ENCODE results near the gene RTN4RL1. TPM values are rescaled to one million over a fixed set of nuclear protein-coding genes. Genes with fewer than 3 reads are reported as not detected.

The RTN4RL1 gene
- total RNA-seq, 1 donor from 2014 or later, result not detected

DNA sequence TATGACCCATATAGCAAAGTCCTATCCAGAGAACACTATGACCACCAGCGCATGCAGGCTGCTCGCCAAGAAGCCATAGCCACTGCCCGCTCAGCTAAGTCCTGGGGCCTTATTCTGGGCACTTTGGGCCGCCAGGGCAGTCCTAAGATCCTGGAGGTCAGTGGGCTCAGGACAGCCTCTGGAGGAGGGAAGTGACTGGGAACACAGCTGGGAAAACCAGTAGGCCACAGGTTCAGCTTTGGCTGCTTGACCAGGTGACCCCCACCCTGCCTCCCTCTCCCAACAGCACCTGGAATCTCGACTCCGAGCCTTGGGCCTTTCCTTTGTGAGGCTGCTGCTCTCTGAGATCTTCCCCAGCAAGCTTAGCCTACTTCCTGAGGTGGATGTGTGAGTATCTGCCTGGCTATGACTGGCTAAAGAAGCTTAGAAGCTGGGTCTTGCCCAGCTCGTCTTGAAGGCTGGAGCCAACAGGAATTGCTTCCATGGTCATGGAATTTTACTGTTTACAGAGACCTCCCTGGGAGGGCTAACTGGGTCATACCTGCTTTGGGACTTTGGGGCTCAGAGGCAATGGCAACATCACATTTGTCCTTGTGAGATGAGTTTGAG lies 15.2 kb upstream of the RTN4RL1 start:
- DNase-seq (ENCODE audit: low read depth), result no peak
- Histone ChIP-seq H3K27me3 (ENCODE audit: control insufficient read depth, insufficient read depth, low read length) (no peaks in the 10 kb centered on the region), H3K36me3 (ENCODE audit: control insufficient read depth, insufficient read depth, low read length) (peaks cover 3% of the 10 kb centered on the region), H3K4me3 (ENCODE audit: low read depth, low read length) (no peak overlapping the region)
- TF ChIP-seq, protein P1, sequence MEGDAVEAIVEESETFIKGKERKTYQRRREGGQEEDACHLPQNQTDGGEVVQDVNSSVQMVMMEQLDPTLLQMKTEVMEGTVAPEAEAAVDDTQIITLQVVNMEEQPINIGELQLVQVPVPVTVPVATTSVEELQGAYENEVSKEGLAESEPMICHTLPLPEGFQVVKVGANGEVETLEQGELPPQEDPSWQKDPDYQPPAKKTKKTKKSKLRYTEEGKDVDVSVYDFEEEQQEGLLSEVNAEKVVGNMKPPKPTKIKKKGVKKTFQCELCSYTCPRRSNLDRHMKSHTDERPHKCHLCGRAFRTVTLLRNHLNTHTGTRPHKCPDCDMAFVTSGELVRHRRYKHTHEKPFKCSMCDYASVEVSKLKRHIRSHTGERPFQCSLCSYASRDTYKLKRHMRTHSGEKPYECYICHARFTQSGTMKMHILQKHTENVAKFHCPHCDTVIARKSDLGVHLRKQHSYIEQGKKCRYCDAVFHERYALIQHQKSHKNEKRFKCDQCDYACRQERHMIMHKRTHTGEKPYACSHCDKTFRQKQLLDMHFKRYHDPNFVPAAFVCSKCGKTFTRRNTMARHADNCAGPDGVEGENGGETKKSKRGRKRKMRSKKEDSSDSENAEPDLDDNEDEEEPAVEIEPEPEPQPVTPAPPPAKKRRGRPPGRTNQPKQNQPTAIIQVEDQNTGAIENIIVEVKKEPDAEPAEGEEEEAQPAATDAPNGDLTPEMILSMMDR (IDR thresholded peaks at IDR 0.05; ENCODE audit: insufficient read depth, low read length, poor library complexity, severe bottlenecking), result no peak

DNA sequence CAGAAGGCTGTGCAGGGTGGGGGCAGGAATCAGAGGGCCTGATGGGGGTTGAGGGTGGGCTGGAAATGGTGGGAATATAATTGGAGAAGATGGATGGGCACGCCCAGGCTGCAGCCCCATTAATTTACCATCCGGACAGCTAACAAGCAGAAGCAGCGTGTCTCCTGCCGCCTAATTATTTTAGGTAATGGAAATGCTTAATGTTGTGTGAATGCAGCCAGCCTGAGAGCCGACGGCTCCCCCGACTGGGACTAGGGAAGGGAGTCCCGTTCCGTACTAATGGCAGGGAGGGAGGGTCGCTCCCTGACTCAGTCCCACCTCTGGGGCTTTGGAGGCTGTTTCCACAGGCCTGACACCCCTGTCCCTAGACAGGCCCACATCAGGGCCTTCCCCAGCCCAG lies 12.0 kb upstream of the RTN4RL1 start:
- H3K27me3 ChIP-seq (ENCODE audit: control insufficient read depth, insufficient read depth, low read length), result no peaks in the 10 kb centered on the region
- no peak for DNase-seq (ENCODE audit: low read depth)
- TF ChIP-seq, protein P1 (IDR thresholded peaks at IDR 0.05; ENCODE audit: insufficient read depth, low read length, poor library complexity, severe bottlenecking), result no peak
- peaks cover 1% of the 10 kb centered on the region for H3K36me3 ChIP-seq (ENCODE audit: control insufficient read depth, insufficient read depth, low read length)
- no peak overlapping the region for H3K4me3 ChIP-seq (ENCODE audit: low read depth, low read length)

DNA sequence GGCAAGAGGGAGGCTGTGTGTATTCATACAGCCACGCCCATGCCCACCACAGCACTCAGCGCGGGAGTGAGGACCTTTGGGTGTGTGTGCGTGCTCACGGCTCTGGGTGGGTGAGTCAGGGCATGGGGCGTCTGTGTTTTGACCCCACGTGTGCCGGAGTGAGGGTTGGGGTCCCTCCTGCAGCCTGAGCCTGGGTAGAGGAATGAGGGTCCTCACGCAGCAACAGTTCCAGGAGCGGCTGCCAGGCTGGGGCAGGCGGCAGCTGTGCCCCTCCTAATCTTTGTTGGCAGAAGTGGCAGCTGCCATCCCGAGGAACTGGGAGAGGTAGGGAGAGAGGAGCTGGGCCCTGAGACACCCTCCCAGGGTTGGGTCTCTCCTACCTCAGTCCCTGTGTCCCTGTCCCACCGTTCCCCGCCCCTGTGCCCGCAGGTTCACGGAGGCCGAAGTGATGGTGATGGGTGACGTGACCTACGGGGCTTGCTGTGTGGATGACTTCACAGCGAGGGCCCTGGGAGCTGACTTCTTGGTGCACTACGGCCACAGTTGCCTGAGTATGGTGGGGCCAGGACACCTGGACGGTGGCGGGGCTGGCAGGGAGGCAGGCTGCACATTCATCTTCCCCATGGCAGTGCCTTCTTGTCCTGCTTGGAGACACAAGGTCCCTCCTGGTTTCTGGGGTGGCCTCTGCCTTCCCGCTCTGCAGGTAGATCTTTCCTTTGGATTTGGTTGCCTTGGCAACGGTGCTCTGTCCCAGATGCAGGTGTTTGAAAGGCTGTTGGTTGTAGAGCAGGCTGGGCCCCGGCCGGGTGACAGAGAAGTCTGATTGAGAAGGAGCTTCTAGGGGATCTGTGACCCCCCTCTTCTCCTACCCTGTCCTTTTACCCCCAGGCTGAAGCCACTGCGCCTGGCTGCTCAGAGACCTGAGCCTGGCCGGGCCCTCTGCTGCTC lies 10.7 kb upstream of the RTN4RL1 start:
- Histone ChIP-seq H3K27me3 (ENCODE audit: control insufficient read depth, insufficient read depth, low read length) (no peaks in the 10 kb centered on the region), H3K36me3 (ENCODE audit: control insufficient read depth, insufficient read depth, low read length) (no peaks in the 10 kb centered on the region), H3K4me3 (ENCODE audit: low read depth, low read length) (no peak overlapping the region)
- TF ChIP-seq, protein P1 (IDR thresholded peaks at IDR 0.05; ENCODE audit: insufficient read depth, low read length, poor library complexity, severe bottlenecking), result no peak
- DNase-seq (ENCODE audit: low read depth), result no peak

DNA sequence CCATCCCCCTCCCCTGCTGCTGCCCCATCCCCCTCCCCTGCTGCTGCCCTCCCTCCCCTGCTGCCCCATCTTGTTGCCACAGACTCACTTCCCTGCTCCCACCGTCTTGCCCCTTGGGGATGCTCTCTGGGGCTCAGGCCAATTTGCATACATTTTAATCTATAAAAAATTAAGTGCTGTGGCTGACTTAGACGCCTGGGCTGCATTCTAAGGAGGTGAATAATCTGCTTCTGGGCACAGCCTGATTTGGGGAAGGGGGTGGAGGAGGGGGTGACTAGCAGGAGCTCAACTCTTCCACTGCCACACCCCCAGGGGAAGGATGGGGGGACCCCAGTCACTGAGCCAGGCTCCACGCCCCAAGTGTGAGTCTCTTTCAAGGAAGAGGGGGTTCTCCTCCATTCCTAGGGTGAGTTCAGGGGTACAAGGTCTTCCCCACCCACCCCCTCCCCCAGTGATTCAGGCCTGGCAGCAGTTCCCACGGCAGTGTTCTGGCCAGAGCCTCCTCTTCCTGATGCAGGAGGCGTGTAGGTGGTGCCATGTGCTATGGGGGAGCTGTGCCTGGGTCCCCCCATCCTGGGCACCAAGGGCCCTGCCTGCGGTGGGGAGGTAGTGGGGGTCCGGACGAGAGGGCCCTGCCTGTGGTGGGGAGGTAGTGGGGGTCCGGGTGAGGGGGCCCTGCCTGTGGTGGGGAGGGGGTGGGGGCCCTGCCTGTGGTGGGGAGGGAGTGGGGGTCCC lies 9.8 kb upstream of the RTN4RL1 start:
- no peaks in the 10 kb centered on the region for H3K36me3 ChIP-seq (ENCODE audit: control insufficient read depth, insufficient read depth, low read length)
- TF ChIP-seq, protein P1 (IDR thresholded peaks at IDR 0.05; ENCODE audit: insufficient read depth, low read length, poor library complexity, severe bottlenecking), result no peak
- no peak overlapping the region for H3K4me3 ChIP-seq (ENCODE audit: low read depth, low read length)
- DNase-seq (ENCODE audit: low read depth), result no peak
- no peaks in the 10 kb centered on the region for H3K27me3 ChIP-seq (ENCODE audit: control insufficient read depth, insufficient read depth, low read length)

DNA sequence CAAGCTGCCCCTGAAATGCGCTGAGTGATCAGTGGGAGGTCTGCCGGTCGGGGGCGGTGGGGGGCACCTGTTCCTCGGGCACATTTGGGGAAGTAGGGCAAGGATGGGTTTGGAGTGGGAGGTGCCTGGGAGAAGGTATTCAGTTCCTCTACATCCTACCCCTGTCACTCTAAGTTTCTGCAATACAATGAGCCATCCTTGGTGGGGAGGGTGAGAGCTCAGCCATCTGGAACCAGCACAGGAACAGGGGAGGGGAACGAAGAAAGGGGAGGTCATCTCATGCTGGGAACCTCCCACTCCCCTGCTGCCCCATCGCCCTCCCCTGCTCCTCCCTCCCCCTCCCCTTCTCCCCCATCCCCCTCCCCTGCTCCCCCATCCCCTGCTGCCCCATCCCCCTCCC lies 9.0 kb upstream of the RTN4RL1 start:
- Histone ChIP-seq H3K27me3 (ENCODE audit: control insufficient read depth, insufficient read depth, low read length) (no peaks in the 10 kb centered on the region), H3K36me3 (ENCODE audit: control insufficient read depth, insufficient read depth, low read length) (no peaks in the 10 kb centered on the region), H3K4me3 (ENCODE audit: low read depth, low read length) (no peak overlapping the region)
- DNase-seq (ENCODE audit: low read depth), result no peak
- TF ChIP-seq, protein P1 (IDR thresholded peaks at IDR 0.05; ENCODE audit: insufficient read depth, low read length, poor library complexity, severe bottlenecking), result no peak
